Tibial nerve (tissue), 4 donors: Measurements from ENCODE around the gene KIAA1958. TPM values are rescaled to one million over a fixed set of nuclear protein-coding genes. Genes with fewer than 3 reads are reported as not detected.

Experiments used
- DNase-seq, 2 donors: peaks; one replicate each; pipeline ENCODE4 v3.0.0-alpha.2; 2019; ENCODE audit warnings: low spot score in 2 of 2
- H3K27ac ChIP-seq, 4 donors: fragments of 200-600 bp; sonication (generic) in 3 of 4; one replicate each; pipeline ENCODE4 v1.5.1; 2017 to 2019; ENCODE audit warnings: mild to moderate bottlenecking in 1 of 4
- H3K27me3 ChIP-seq, 2 donors: fragments of 200-600 bp; sonication (generic) in 1 of 2; one replicate each; pipeline versions ENCODE4 v1.5.1 to v1.6.0; 2017 to 2019
- H3K36me3 ChIP-seq, 3 donors: fragments of 200-600 bp; sonication (generic); one replicate each; pipeline ENCODE4 v1.5.1; 2018 to 2019
- H3K4me1 ChIP-seq, 4 donors: fragments of 200-600 bp; sonication (generic) in 3 of 4; one replicate each; pipeline ENCODE4 v1.5.1; 2017 to 2019
- H3K4me3 ChIP-seq, 4 donors: fragments of 200-600 bp; sonication (generic) in 3 of 4; one replicate each; pipeline ENCODE4 v1.5.1; 2017 to 2019; ENCODE audit warnings: mild to moderate bottlenecking in 1 of 4, moderate library complexity in 1 of 4
- H3K9me3 ChIP-seq, 4 donors: fragments of 200-600 bp; sonication (generic) in 3 of 4; one replicate each; pipeline ENCODE4 v1.5.1; 2017 to 2019
- CTCF ChIP-seq, 5 experiments: fragments of 200-600 bp in 3 of 5; fragments of 450-650 bp in 2 of 5; sonication (generic) in 3 of 5; IDR thresholded peaks; one replicate each; pipeline ENCODE4 v1.5.1; 2016 to 2019; ENCODE audit warnings: antibody characterized with exemption in 5 of 5, mild to moderate bottlenecking in 3 of 5, moderate library complexity in 2 of 5
- EP300 ChIP-seq, 2 donors: sonication (generic); formaldehyde crosslinking; IDR thresholded peaks; one replicate each; pipeline ENCODE4 v1.6.1; 2017; ENCODE audit warnings: antibody characterized with exemption in 2 of 2, mild to moderate bottlenecking in 1 of 2
- POLR2A ChIP-seq, 2 donors: fragments of 450-650 bp; IDR thresholded peaks; one replicate each; pipeline ENCODE4 v1.6.1; 2017; ENCODE audit warnings: antibody characterized with exemption in 2 of 2, mild to moderate bottlenecking in 2 of 2, moderate library complexity in 2 of 2
- whole genome bisulfite sequencing, 2 donors: methylation state at CpG; one replicate each; pipeline ENCODE4 v1.1.5; 2018; 5-methylcytosine and 5-hydroxymethylcytosine counted together
- total RNA-seq, 4 donors: library from RNA; depleted of rRNA; stranded (reverse); fragments of >200 nt; gene quantifications; one replicate each; pipeline ENCODE4 v1.1.0, GENCODE V29; 2016

Gene KIAA1958
- total RNA-seq, 4 donors from 2014 or later, result 3.7 to 5.2 (median 4.5) TPM

DNA sequence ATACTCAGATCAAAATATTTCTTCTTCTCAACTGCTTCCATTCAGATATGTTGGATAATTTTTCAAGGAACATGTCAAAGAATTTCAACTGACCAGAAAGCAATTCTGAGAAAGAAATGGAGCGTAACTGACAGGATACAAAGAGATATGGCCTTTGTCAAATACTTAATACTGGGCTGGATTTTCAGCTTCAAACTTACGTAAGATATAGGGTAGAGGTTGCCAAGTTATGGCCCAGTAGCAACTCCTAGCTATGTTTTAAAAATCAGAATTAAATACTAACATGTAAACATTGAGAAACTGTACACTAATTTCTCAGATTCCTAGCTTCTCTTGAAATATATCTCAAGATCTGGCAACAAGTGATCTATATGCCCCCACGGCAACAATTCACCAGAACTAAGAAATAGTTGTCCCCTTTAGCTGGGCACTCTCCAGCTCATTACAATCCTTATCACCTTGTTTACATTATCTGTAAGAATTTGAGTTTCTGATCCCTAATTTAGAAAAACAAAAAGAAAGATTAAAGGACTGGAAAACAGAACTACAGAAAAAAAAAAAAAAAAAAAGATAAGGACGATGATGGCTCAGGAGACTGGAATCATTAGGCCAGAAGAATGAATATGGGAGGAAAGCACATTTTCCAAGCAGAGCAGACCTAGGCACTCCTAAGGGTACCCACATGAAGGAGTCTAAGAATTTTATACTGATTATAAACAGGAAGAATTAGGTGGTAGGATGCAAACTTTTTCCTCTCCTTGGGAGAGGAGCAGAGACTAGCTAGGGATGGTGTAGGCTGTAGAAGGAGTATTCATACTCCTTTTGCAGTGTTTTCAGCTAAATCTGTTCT lies 208.3 kb downstream of the KIAA1958 start:
- H3K4me3 ChIP-seq, result no peak overlapping the region
- DNase-seq, result no peak
- 87 to 89% methylated on average over 4 of the region's 4 CpGs for WGBS, 2 donors
- no peaks in the 10 kb centered on the region for H3K4me1 ChIP-seq
- no peaks in the 10 kb centered on the region for H3K27me3 ChIP-seq
- H3K9me3 ChIP-seq, result no peaks in the 10 kb centered on the region
- H3K36me3 ChIP-seq, result peaks cover 0 to 65% (median 0%) of the 10 kb centered on the region in 3 donors
- H3K27ac ChIP-seq, result no peak overlapping the region
- TF ChIP-seq POLR2A (IDR thresholded peaks at IDR 0.05), result no peak
- TF ChIP-seq EP300 (IDR thresholded peaks at IDR 0.05), result no peak

- Histone ChIP-seq H3K4me1 (no peaks in the 10 kb centered on the region), H3K27ac (no peak overlapping the region), H3K27me3 (no peaks in the 10 kb centered on the region), H3K9me3 (no peaks in the 10 kb centered on the region), H3K36me3 (peaks cover 0 to 55% (median 0%) of the 10 kb centered on the region in 3 donors), H3K4me3 (no peak overlapping the region)
- DNase-seq, result no peak
- 92 to 94% methylated on average over 5 of the region's 5 CpGs for WGBS, 2 donors
- TF ChIP-seq CTCF (IDR thresholded peaks at IDR 0.05) (no peak), POLR2A (IDR thresholded peaks at IDR 0.05) (no peak), EP300 (IDR thresholded peaks at IDR 0.05) (no peak)
Observed at GRCh38 chr9:112696461-112696860, 209.8 kb downstream of the KIAA1958 start.

DNA sequence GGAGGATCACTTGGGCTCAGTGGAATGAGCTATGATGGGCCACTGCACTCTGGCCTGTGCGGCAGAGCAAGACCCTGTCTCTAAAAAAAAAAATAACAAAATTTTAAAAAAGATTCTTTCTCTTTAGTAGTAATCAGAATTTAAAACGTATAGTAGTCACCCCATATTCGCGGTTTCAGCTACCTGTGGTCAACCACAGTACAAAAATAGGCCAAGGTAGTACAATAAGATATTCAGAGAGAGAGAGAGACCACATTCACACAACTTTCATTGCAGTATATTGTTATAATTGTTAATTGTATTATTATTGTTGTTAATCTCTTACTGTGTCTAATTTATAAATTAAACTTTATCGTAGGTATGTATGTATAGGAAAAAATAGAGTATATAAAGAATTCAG lies 212.6 kb downstream of the KIAA1958 start:
- no peak for DNase-seq
- Histone ChIP-seq H3K9me3 (no peaks in the 10 kb centered on the region), H3K27me3 (no peaks in the 10 kb centered on the region), H3K36me3 (peaks cover 0 to 39% (median 0%) of the 10 kb centered on the region in 3 donors), H3K4me3 (no peak overlapping the region), H3K27ac (no peak overlapping the region), H3K4me1 (no peaks in the 10 kb centered on the region)
- 92 to 93% methylated on average over 5 of the region's 5 CpGs for WGBS, 2 donors
- TF ChIP-seq CTCF (IDR thresholded peaks at IDR 0.05) (no peak), EP300 (IDR thresholded peaks at IDR 0.05) (no peak), POLR2A (IDR thresholded peaks at IDR 0.05) (no peak)

DNA sequence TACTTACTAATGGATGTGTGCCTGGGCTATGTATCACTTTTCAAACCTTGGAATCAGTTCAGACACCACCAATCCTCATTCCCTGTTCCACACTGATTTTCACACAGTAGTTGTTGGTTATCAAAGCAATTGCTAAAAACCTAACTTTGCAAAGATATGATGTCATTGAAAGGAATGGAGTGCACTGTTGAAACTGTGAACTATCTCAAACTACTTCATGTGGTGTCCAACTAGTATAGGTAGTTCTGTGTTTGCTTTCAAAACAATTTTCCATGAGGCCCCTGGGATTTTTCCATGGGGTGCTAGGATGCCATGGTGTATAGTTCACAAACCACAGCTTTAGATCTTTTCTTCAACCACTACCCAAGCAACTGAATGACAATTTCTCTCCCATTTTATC lies 213.5 kb downstream of the KIAA1958 start:
- H3K36me3 ChIP-seq, result peaks cover 0 to 39% (median 0%) of the 10 kb centered on the region in 3 donors

DNA sequence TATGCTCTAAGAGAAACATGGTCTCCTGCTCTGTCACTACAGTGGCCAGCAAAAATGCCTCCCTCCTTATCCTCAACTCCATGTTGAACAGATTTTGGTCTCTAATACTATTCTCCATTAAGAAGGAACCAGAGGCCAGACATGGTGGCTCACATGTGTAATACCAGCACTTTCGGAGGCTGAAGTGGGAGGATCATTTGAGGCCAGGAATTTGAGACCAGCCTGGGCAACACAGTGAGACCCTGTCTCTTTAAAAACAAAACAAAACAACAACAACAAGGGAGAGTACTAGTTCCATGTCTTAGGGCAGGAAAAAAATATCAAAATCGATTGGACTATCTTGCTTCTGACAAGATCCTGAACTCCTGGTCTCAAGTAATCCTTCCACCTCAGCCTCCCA lies 216.7 kb downstream of the KIAA1958 start:
- no peaks in the 10 kb centered on the region for H3K27me3 ChIP-seq
- H3K36me3 ChIP-seq, result peaks cover 0 to 24% (median 0%) of the 10 kb centered on the region in 3 donors
- no peak for DNase-seq
- no peaks in the 10 kb centered on the region for H3K9me3 ChIP-seq
- TF ChIP-seq CTCF (IDR thresholded peaks at IDR 0.05), result no peak
- WGBS, 2 donors, result 90 to 95% methylated on average over 2 of the region's 2 CpGs
- no peak overlapping the region for H3K27ac ChIP-seq
- no peak overlapping the region for H3K4me3 ChIP-seq
- peaks cover 0 to 22% (median 0%) of the 10 kb centered on the region in 4 donors for H3K4me1 ChIP-seq

More for the DNA sequence above, 213.5 kb downstream of the KIAA1958 start:
- Histone ChIP-seq H3K27ac (no peak overlapping the region), H3K4me1 (no peaks in the 10 kb centered on the region), H3K27me3 (no peaks in the 10 kb centered on the region), H3K4me3 (no peak overlapping the region), H3K9me3 (no peaks in the 10 kb centered on the region)
- no peak for TF ChIP-seq POLR2A (IDR thresholded peaks at IDR 0.05)
- no peak for TF ChIP-seq EP300 (IDR thresholded peaks at IDR 0.05)
- no peak for TF ChIP-seq CTCF (IDR thresholded peaks at IDR 0.05)
- no peak for DNase-seq
